ENCODE results near the gene IRF9. TPM values are rescaled to one million over a fixed set of nuclear protein-coding genes. Genes with fewer than 3 reads are reported as not detected.

The IRF9 gene
- total and polyA plus RNA-seq, 2 of the 13 experiments (the other 11 are each of a cell fraction or from before 2014, with no cell fraction given): 14.9 to 49.7 TPM

DNA sequence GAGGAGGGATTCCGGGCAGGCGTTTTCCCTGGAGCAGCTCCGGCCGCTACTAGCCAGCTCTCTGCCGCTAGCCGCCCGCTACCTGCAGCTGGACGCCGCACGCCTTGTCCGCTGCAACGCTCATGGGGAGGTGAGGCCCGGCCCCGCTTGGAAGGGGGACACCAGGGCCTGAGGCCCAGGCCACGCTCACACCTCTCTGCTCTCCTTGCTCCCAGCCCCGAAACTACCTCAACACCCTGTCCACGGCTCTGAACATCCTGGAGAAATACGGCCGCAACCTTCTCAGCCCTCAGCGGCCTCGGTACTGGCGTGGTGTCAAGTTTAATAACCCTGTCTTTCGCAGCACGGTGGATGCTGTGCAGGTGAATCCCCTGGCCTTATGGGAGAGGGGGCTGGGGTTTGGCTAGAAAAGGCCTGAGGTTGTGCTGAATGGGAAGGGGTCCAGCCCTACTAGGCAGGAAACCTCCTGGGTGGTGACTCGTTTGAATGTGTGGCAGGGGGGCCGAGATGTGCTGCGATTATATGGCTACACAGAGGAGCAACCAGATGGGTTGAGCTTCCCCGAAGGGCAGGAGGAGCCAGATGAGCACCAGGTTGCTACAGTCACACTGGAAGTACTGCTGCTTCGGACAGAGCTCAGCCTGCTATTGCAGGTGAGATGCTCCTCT is 13.2 kb upstream of the IRF9 start (continued):
- TF ChIP-seq, protein P1, sequence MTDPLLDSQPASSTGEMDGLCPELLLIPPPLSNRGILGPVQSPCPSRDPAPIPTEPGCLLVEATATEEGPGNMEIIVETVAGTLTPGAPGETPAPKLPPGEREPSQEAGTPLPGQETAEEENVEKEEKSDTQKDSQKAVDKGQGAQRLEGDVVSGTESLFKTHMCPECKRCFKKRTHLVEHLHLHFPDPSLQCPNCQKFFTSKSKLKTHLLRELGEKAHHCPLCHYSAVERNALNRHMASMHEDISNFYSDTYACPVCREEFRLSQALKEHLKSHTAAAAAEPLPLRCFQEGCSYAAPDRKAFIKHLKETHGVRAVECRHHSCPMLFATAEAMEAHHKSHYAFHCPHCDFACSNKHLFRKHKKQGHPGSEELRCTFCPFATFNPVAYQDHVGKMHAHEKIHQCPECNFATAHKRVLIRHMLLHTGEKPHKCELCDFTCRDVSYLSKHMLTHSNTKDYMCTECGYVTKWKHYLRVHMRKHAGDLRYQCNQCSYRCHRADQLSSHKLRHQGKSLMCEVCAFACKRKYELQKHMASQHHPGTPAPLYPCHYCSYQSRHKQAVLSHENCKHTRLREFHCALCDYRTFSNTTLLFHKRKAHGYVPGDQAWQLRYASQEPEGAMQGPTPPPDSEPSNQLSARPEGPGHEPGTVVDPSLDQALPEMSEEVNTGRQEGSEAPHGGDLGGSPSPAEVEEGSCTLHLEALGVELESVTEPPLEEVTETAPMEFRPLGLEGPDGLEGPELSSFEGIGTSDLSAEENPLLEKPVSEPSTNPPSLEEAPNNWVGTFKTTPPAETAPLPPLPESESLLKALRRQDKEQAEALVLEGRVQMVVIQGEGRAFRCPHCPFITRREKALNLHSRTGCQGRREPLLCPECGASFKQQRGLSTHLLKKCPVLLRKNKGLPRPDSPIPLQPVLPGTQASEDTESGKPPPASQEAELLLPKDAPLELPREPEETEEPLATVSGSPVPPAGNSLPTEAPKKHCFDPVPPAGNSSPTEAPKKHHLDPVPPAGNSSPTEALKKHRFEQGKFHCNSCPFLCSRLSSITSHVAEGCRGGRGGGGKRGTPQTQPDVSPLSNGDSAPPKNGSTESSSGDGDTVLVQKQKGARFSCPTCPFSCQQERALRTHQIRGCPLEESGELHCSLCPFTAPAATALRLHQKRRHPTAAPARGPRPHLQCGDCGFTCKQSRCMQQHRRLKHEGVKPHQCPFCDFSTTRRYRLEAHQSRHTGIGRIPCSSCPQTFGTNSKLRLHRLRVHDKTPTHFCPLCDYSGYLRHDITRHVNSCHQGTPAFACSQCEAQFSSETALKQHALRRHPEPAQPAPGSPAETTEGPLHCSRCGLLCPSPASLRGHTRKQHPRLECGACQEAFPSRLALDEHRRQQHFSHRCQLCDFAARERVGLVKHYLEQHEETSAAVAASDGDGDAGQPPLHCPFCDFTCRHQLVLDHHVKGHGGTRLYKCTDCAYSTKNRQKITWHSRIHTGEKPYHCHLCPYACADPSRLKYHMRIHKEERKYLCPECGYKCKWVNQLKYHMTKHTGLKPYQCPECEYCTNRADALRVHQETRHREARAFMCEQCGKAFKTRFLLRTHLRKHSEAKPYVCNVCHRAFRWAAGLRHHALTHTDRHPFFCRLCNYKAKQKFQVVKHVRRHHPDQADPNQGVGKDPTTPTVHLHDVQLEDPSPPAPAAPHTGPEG (CRISPR knock-in tag; IDR thresholded peaks at IDR 0.05): peak; percentile 38; the same call in 1 of the 2 replicates
- TF ChIP-seq CHD4 (IDR thresholded peaks at IDR 0.05; ENCODE audit: borderline replicate concordance, low read length) (no peak), ATF7-NPFF (CRISPR knock-in tag; IDR thresholded peaks at IDR 0.05; ENCODE audit: low read depth) (peak; percentile 18; the same call in 1 of the 2 replicates), ZNF839 (CRISPR knock-in tag; IDR thresholded peaks at IDR 0.05; ENCODE audit: borderline replicate concordance) (peak; percentile 69), NFATC3 (CRISPR knock-in tag; IDR thresholded peaks at IDR 0.05) (peak; percentile 57; the same call in 1 of the 2 replicates), ZNF674 (CRISPR knock-in tag; IDR thresholded peaks at IDR 0.05; ENCODE audit: low read depth) (no peak), ATF1 (CRISPR knock-in tag; IDR thresholded peaks at IDR 0.05) (no peak), ZNF256 (CRISPR knock-in tag; conservative IDR thresholded peaks at IDR 0.05) (peak; percentile 73; the same call in 1 of the 2 replicates), RBFOX2 (IDR thresholded peaks at IDR 0.05; ENCODE audit: low read depth, low read length) (peak; percentile 44), KDM2A (CRISPR knock-in tag; IDR thresholded peaks at IDR 0.05; ENCODE audit: borderline replicate concordance, low read depth) (no peak; the same call in 1 of the 2 replicates), RAD21 (CRISPR knock-in tag; IDR thresholded peaks at IDR 0.05) (0 out of 2 replicates have a peak, but pooled peaks have one; percentile 72), HMGA1 (CRISPR knock-in tag; conservative IDR thresholded peaks at IDR 0.05) (no peak), ATAD3A (CRISPR knock-in tag; IDR thresholded peaks at IDR 0.05) (0 out of 2 replicates have a peak, but pooled peaks have one; percentile 31), TP53 (CRISPR knock-in tag; conservative IDR thresholded peaks at IDR 0.05) (no peak), ZSCAN25 (CRISPR knock-in tag; IDR thresholded peaks at IDR 0.05) (no peak), ARNT (IDR thresholded peaks at IDR 0.05) (no peak), AGO2 (optimal IDR thresholded peaks at IDR 0.05; ENCODE audit: low read depth, low read length) (peak; percentile 72), ISL2 (CRISPR knock-in tag; IDR thresholded peaks at IDR 0.05) (no peak), ZFX (CRISPR knock-in tag; IDR thresholded peaks at IDR 0.05; ENCODE audit: low read depth) (peak; percentile 89), SCMH1 (CRISPR knock-in tag; IDR thresholded peaks at IDR 0.05; ENCODE audit: borderline replicate concordance) (no peak), ZBTB7A (CRISPR knock-in tag; IDR thresholded peaks at IDR 0.05) (no peak), PRPF4 (IDR thresholded peaks at IDR 0.05; ENCODE audit: low read depth, low read length, poor library complexity, severe bottlenecking) (no peak), SMAD3 (CRISPR knock-in tag; IDR thresholded peaks at IDR 0.05) (no peak)
- TF ChIP-seq, protein P2, sequence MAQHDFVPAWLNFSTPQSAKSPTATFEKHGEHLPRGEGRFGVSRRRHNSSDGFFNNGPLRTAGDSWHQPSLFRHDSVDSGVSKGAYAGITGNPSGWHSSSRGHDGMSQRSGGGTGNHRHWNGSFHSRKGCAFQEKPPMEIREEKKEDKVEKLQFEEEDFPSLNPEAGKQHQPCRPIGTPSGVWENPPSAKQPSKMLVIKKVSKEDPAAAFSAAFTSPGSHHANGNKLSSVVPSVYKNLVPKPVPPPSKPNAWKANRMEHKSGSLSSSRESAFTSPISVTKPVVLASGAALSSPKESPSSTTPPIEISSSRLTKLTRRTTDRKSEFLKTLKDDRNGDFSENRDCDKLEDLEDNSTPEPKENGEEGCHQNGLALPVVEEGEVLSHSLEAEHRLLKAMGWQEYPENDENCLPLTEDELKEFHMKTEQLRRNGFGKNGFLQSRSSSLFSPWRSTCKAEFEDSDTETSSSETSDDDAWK (CRISPR knock-in tag; IDR thresholded peaks at IDR 0.05): no peak
- TF ChIP-seq, protein P3, sequence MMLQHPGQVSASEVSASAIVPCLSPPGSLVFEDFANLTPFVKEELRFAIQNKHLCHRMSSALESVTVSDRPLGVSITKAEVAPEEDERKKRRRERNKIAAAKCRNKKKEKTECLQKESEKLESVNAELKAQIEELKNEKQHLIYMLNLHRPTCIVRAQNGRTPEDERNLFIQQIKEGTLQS (CRISPR knock-in tag; IDR thresholded peaks at IDR 0.05): peak; percentile 10; the same call in 1 of the 2 replicates

All from HepG2 (cell line).